HG03095 (cell line): ENCODE measurements around the gene RNF26.
"Not testable (repeated sequence)": the region's sequence is repeated elsewhere in the genome, so short reads cannot be mapped to it uniquely, and the experiment has no call there.

Experiments
- ATAC-seq: cut with Tn5 transposase; IDR thresholded peaks from one replicate; pipeline ENCODE4 v1.9.1; 2021; ENCODE audit warnings: moderate library complexity; ENCODE audit not compliant: unreplicated experiment

The RNF26 gene

DNA sequence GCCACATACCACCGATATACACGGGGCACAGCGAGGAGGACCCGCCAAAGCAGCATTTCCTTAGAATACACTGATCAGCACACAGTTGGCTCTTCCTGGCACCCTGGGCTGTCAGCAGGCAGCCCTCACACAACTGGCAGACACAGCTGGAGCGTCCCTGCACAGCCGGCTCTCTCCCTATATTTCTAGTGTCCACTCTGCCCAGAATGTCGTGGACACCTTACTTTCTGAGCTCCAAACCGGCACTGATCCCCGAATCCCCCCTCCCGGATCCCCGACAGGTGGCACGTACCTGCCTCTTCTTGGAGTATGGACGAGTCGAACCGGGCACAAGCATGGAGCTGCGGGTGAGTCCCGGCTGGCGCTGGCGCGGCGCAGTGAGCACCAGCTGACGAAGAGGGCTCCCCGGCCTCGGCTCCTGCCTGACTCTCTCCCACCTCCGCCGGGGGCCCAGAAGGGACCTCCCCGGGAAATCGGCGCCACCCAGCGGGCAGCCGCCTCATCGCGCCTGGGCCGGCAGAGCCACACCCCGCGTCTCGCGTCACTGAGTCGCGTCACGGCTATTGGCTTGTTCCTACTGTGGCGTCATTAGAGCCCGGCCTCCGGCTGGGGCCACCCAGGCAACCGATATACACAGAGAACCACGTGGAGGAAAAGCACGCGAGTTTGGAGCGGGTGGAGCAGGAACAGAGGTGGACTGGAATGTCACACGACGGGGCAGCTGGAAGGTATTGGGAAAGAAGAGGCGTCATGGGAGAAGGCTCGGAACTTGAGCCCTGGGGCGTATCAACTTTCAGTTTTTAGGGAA lies 47.1 kb downstream of the RNF26 start, which contains the start of gene USP2:
TSS of gene USP2 (minus strand) at position 510 of the 808 bp plus-strand sequence. CDS start 8,210 bp downstream, outside the sequence.
- peak; percentile 98 for ATAC-seq

DNA sequence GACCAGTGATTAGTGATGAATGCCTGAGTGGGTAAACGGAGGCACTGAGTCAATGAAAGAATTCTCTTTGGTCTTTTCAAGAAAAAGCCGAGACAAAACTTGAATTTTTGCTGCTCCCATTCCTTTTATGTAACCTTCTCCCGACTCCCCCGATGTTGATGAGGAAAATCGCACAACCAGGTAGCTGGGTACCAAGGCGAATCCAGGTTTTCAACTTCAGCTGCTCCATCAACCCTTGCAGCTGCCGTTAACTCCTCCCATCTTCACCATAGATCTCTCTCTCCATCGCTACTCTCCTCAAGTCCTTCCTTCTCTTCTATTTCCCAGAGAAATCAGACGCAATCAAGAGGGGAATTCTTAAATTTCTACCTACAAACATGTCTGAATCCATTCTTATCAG lies 47.8 kb downstream of the RNF26 start:
- no peak for ATAC-seq

- ATAC-seq = not testable (repeated sequence)
Observed at GRCh38 chr11:119382513-119382912, 48.2 kb downstream of the RNF26 start.

- no peak for ATAC-seq
Observed at GRCh38 chr11:119384332-119384731, 50.0 kb downstream of the RNF26 start.
